ENCODE measurements around the gene SND1.

- TF ChIP-seq CTCF (IDR thresholded peaks at IDR 0.05) = no peak
- no peak for TF ChIP-seq POLR2A (IDR thresholded peaks at IDR 0.05)
- TF ChIP-seq POLR2AphosphoS5 (IDR thresholded peaks at IDR 0.05) = no peak
These were observed 37.3 kb downstream of the SND1 start for GRCh38 chr7:127689194-127689772.

Data from breast epithelium (tissue), 3 donors.